Hair follicle dermal papilla cell (primary cell): ENCODE measurements around the gene CHSY1. TPM values are rescaled to one million over a fixed set of nuclear protein-coding genes. Genes with fewer than 3 reads are reported as not detected.

Experiments used
- total RNA-seq: library from RNA; depleted of rRNA; stranded (reverse); fragments of >200 nt; gene quantifications from 2 replicates; pipeline ENCODE4 v1.2.3, GENCODE V29; 2012

The CHSY1 gene
- total RNA-seq = 69.9 and 74.3 TPM in 2 replicates

GRCh38 chr15:101251830-101252820, at the start of gene CHSY1:
CHSY1 (minus strand) TSS chr15:101252048; CDS start chr15:101251456, 592 bp downstream.

DNA sequence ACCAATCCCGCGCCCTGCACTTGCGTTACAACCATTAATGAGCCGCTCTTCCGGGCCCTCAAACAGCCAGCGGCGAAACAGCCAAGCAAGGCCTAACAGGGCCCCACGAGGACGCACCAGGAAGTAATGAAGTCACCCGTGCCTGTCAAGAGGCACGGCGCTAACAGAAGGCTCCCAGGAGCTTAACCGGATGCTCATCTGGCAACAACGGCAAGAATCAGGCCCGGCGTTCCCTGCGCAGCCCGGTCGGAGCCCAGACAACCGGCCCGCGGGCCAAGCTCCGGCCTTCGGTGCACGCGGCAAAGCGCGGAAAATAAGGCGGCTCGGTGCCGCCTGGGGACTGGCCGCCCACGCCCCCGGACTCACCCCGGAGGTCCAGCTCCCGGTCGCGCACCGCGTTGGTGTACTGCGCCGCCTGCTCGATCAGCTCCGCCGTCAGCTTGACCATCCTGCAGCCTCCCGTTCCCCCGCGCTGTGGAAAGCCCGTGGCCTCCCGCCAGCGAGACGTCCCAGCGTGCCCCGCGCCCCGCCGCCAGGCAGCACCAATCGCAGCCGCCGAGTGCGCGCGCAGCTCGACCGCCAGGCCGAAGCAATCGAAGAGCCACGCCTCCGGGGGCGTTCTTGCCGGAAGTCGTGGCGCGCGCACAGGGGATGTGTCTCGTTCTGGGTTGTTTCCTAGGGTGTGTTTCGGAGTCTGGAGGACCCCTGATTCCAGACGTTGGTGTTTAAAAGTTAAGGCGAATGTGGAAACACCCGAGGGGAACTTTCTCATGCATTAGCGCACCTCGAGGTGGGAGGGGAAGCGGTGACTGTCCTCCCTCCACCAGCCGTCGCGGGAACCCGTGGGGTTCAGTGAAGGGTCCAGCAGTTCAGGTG, 43.1 kb upstream of the CHSY1 start, which contains the start of gene SNRPA1:
Gene SNRPA1 (minus strand): TSS at position 518 of the 876 bp plus-strand sequence. CDS start 70 bp downstream, at position 448.

GRCh38 chr15:101277038-101277822, 25.4 kb upstream of the CHSY1 start, which contains the start of gene SELENOS:
SELENOS (minus strand) TSS chr15:101277485; CDS start chr15:101277417, 68 bp downstream.

Other genes with a start within 250 kb of the CHSY1 start
- 59.5 and 66.0 TPM in 2 replicates for gene SELENOS, start 25.4 kb upstream of the CHSY1 start, total RNA-seq
- 9.5 and 12.0 TPM in 2 replicates for gene SNRPA1, start 43.2 kb upstream of the CHSY1 start, total RNA-seq
- gene PCSK6, start 237.7 kb upstream of the CHSY1 start, total RNA-seq = 0.65 TPM in 1 of 2 replicates, not detected in the other